H1 (cell line): ENCODE data around the gene MGST3. TPM values are rescaled to one million over a fixed set of nuclear protein-coding genes. Genes with fewer than 3 reads are reported as not detected.

Experiments used
- CTCF ChIA-PET: fragments of 300-600 bp; sonication (Branson Sonifier 250); formaldehyde crosslinking; loops from one replicate; lab custom pipeline; 2021; ENCODE audit not compliant: partially characterized antibody; lab: Charles Lee
- POLR2A ChIA-PET: fragments of 300-600 bp; sonication (Branson Sonifier 250); formaldehyde crosslinking; loops from one replicate; lab custom pipeline; 2021; ENCODE audit warnings: inconsistent platforms; ENCODE audit not compliant: partially characterized antibody; lab: Charles Lee
- DNase-seq, 2 experiments: peaks; one replicate each; pipeline versions ENCODE4 v3.0.0 to v3.0.0-alpha.2; 2010 to 2022; ENCODE audit warnings: low spot score in 2 of 2, low read depth in 1 of 2, mixed read lengths in 1 of 2
- FAIRE-seq: peaks from 2 replicates; lab custom pipeline; 2011; peaks lifted over from hg19 to GRCh38; lab: Jason Lieb, UNC
- H2AFZ ChIP-seq: 2 replicates; pipeline ENCODE4 v1.8.1; 2012; ENCODE audit warnings: low read length, inconsistent platforms
- H2AK5ac ChIP-seq: 2 replicates; pipeline ENCODE4 v1.6.1; 2013; ENCODE audit warnings: low read depth, low read length
- H2BK120ac ChIP-seq: replicated peaks from 2 replicates; pipeline ENCODE3; 2013; ENCODE audit warnings: low read depth, low read length, inconsistent platforms
- H2BK12ac ChIP-seq: 2 replicates; pipeline ENCODE4 v1.6.1; 2013; ENCODE audit warnings: low read depth, low read length
- H2BK15ac ChIP-seq: 2 replicates; pipeline ENCODE4 v1.6.1; 2013; ENCODE audit warnings: low read length
- H2BK20ac ChIP-seq: 2 replicates; pipeline ENCODE4 v1.6.1; 2013; ENCODE audit warnings: low read length
- H2BK5ac ChIP-seq: 2 replicates; pipeline ENCODE4 v1.6.1; 2013; ENCODE audit warnings: low read depth, low read length
- H3K14ac ChIP-seq: 2 replicates; pipeline ENCODE4 v1.6.1; 2013; ENCODE audit warnings: inconsistent platforms; ENCODE audit not compliant: insufficient read length
- H3K18ac ChIP-seq: 2 replicates; pipeline ENCODE4 v1.6.1; 2013; ENCODE audit warnings: low read length; ENCODE audit errors: extremely low read depth
- H3K23ac ChIP-seq: 2 replicates; pipeline ENCODE4 v1.6.1; 2013; ENCODE audit warnings: inconsistent platforms; ENCODE audit not compliant: insufficient read length
- H3K23me2 ChIP-seq: 2 replicates; pipeline ENCODE4 v1.6.1; 2013; ENCODE audit warnings: low read depth, low read length
- H3K27ac ChIP-seq: 2 replicates; pipeline ENCODE4 v1.6.1; 2011; ENCODE audit warnings: low read depth, low read length, inconsistent platforms
- H3K27me3 ChIP-seq, 4 experiments: replicated peaks in 1 of 4; 1 replicate in 1 of 4; 2 replicates in 3 of 4; pipeline versions ENCODE4 v1.6.1 to v1.8.1; 2011 to 2013; ENCODE audit warnings: low read length in 3 of 4, mild to moderate bottlenecking in 3 of 4, inconsistent platforms in 2 of 4, mixed read lengths in 2 of 4, moderate library complexity in 1 of 4; ENCODE audit not compliant: control insufficient read depth in 3 of 4, insufficient read depth in 3 of 4; ENCODE audit errors: extremely low read depth in 1 of 4
- H3K36me3 ChIP-seq, 4 experiments: 2 replicates each; pipeline versions ENCODE4 v1.6.1 to v1.8.1; 2011 to 2013; ENCODE audit warnings: mild to moderate bottlenecking in 4 of 4, low read length in 3 of 4, moderate library complexity in 2 of 4, control low read depth in 1 of 4, inconsistent platforms in 1 of 4; ENCODE audit not compliant: insufficient read depth in 4 of 4, control insufficient read depth in 2 of 4
- H3K4ac ChIP-seq: replicated peaks from 2 replicates; pipeline ENCODE3; 2013; ENCODE audit warnings: low read length, low read depth, mixed read lengths, inconsistent platforms; ENCODE audit not compliant: insufficient read length
- H3K4me1 ChIP-seq, 4 experiments: replicated peaks in 1 of 4; 1 replicate in 1 of 4; 2 replicates in 3 of 4; pipeline versions ENCODE4 v1.6.1 to v1.8.1; 2011 to 2013; ENCODE audit warnings: low read length in 3 of 4, inconsistent platforms in 2 of 4, mixed read lengths in 1 of 4; ENCODE audit not compliant: insufficient read depth in 4 of 4, control insufficient read depth in 3 of 4
- H3K4me2 ChIP-seq, 2 experiments: 2 replicates each; pipeline versions ENCODE4 v1.6.1 to v1.8.1; 2011 to 2013; ENCODE audit warnings: low read depth in 2 of 2, low read length in 2 of 2, control low read depth in 1 of 2, inconsistent platforms in 1 of 2, mild to moderate bottlenecking in 1 of 2; ENCODE audit not compliant: insufficient read depth in 1 of 2
- H3K4me3 ChIP-seq, 4 experiments: fragments of 200-600, 300-600 bp in 1 of 4; sonication (generic), shearing (Covaris generic), sonication (Bioruptor Twin) in 1 of 4; 2 replicates each; pipeline versions ENCODE4 v1.5.1 to v1.8.1; 2011 to 2016; ENCODE audit warnings: low read length in 4 of 4, low read depth in 3 of 4, control low read depth in 2 of 4, inconsistent platforms in 2 of 4, mild to moderate bottlenecking in 2 of 4, mixed read lengths in 1 of 4, moderate library complexity in 1 of 4; ENCODE audit not compliant: insufficient read depth in 2 of 4; ENCODE audit errors: extremely low read depth in 1 of 4
- H3K56ac ChIP-seq: replicated peaks from 2 replicates; pipeline ENCODE3; 2013; ENCODE audit warnings: low read depth, mild to moderate bottlenecking, mixed read lengths, low read length, inconsistent platforms; ENCODE audit not compliant: insufficient read length
- H3K79me1 ChIP-seq: 2 replicates; pipeline ENCODE4 v1.6.1; 2013; ENCODE audit warnings: low read depth, low read length, control low read depth
- H3K79me2 ChIP-seq, 2 experiments: 2 replicates each; pipeline versions ENCODE4 v1.6.1 to v1.8.1; 2012 to 2013; ENCODE audit warnings: low read length in 2 of 2, mild to moderate bottlenecking in 2 of 2, inconsistent platforms in 1 of 2; ENCODE audit not compliant: insufficient read depth in 2 of 2, control insufficient read depth in 1 of 2
- H3K9ac ChIP-seq, 4 experiments: replicated peaks in 1 of 4; 1 replicate in 1 of 4; 2 replicates in 3 of 4; pipeline versions ENCODE4 v1.6.1 to v1.8.1; 2011 to 2013; ENCODE audit warnings: low read depth in 3 of 4, low read length in 3 of 4, control low read depth in 2 of 4, mild to moderate bottlenecking in 2 of 4, moderate library complexity in 2 of 4, inconsistent platforms in 1 of 4; ENCODE audit errors: extremely low read depth in 1 of 4
- H3K9me3 ChIP-seq, 2 experiments: 2 replicates each; pipeline versions ENCODE4 v1.6.1 to v1.8.1; 2012 to 2013; ENCODE audit warnings: mild to moderate bottlenecking in 2 of 2, moderate library complexity in 2 of 2, control low read depth in 1 of 2, inconsistent platforms in 1 of 2, low read depth in 1 of 2, low read length in 1 of 2, mixed read lengths in 1 of 2; ENCODE audit not compliant: insufficient read depth in 2 of 2
- H4K20me1 ChIP-seq, 2 experiments: replicated peaks in 1 of 2; 2 replicates each; pipeline versions ENCODE3 to v1.8.1; 2011 to 2013; ENCODE audit warnings: inconsistent platforms in 2 of 2, low read length in 2 of 2, mild to moderate bottlenecking in 1 of 2; ENCODE audit not compliant: insufficient read depth in 2 of 2, control insufficient read depth in 1 of 2
- H4K5ac ChIP-seq: 2 replicates; pipeline ENCODE4 v1.6.1; 2013; ENCODE audit warnings: low read length, low read depth, mixed read lengths, inconsistent platforms; ENCODE audit not compliant: insufficient read length
- H4K8ac ChIP-seq: 2 replicates; pipeline ENCODE4 v1.8.0; 2013; ENCODE audit warnings: mild to moderate bottlenecking, moderate library complexity, low read length, inconsistent platforms; ENCODE audit not compliant: insufficient read depth; ENCODE audit errors: extremely low read depth
- H4K91ac ChIP-seq: replicated peaks from 2 replicates; pipeline ENCODE3; 2013; ENCODE audit warnings: low read length, mixed read lengths, inconsistent platforms; ENCODE audit not compliant: insufficient read length
- BRCA1 ChIP-seq: IDR thresholded peaks from 2 replicates; pipeline ENCODE4 v1.6.1; 2012; ENCODE audit warnings: low read depth, low read length, improper control_type of control experiment
- CBX8 ChIP-seq: fragments of 300-800, 300-1000 bp; sonication (generic); IDR thresholded peaks from 2 replicates; pipeline ENCODE4 v1.7.1; 2016; ENCODE audit warnings: low read depth, low read length, borderline replicate concordance
- CHD1 ChIP-seq: IDR thresholded peaks from 2 replicates; pipeline ENCODE4 v1.6.1; 2012; ENCODE audit warnings: low read depth, low read length, improper control_type of control experiment
- CHD2 ChIP-seq: IDR thresholded peaks from 2 replicates; pipeline ENCODE4 v1.6.1; 2012; ENCODE audit warnings: low read length, improper control_type of control experiment
- EP300 ChIP-seq, 2 experiments: IDR thresholded peaks; 1 replicate in 1 of 2; 2 replicates in 1 of 2; pipeline ENCODE4 v1.6.1; 2011 to 2012; ENCODE audit warnings: low read depth in 2 of 2, low read length in 2 of 2, mild to moderate bottlenecking in 2 of 2, borderline replicate concordance in 1 of 2, inconsistent platforms in 1 of 2, moderate library complexity in 1 of 2
- EZH2 ChIP-seq: fragments of 200-600 bp; sonication (generic); IDR thresholded peaks from 2 replicates; pipeline ENCODE4 v1.7.1; 2012; ENCODE audit warnings: low read depth, mild to moderate bottlenecking, moderate library complexity, low read length, inconsistent platforms; ENCODE audit not compliant: severe bottlenecking
- FOSL1 ChIP-seq: IDR thresholded peaks from 2 replicates; pipeline ENCODE4 v1.6.1; 2011; ENCODE audit warnings: mild to moderate bottlenecking, low read depth, low read length, moderate library complexity; ENCODE audit not compliant: insufficient read depth
- HDAC2 ChIP-seq, 2 experiments: fragments of 300-600 bp in 1 of 2; sonication (generic) in 1 of 2; IDR thresholded peaks; 2 replicates each; pipeline ENCODE4 v1.6.1; 2011 to 2012; ENCODE audit warnings: low read depth in 2 of 2, low read length in 2 of 2, mild to moderate bottlenecking in 2 of 2, moderate library complexity in 2 of 2, borderline replicate concordance in 1 of 2, inconsistent platforms in 1 of 2
- KDM4A ChIP-seq: IDR thresholded peaks from one replicate; pipeline ENCODE4 v1.7.1; 2012; ENCODE audit warnings: low read depth, mild to moderate bottlenecking, moderate library complexity, low read length, inconsistent platforms; ENCODE audit not compliant: severe bottlenecking
- NANOG ChIP-seq: IDR thresholded peaks from 2 replicates; pipeline ENCODE4 v1.6.1; 2011; ENCODE audit warnings: low read length, low read depth, mild to moderate bottlenecking, inconsistent platforms; ENCODE audit not compliant: insufficient read depth, poor library complexity, severe bottlenecking
- SAP30 ChIP-seq: fragments of 300-600 bp; sonication (generic); IDR thresholded peaks from 2 replicates; pipeline ENCODE4 v1.7.1; 2012; ENCODE audit warnings: low read length, moderate library complexity, mild to moderate bottlenecking, inconsistent platforms; ENCODE audit not compliant: insufficient read depth, insufficient replicate concordance
- TAF7 ChIP-seq: optimal IDR thresholded peaks from 2 replicates; pipeline ENCODE3; 2011; ENCODE audit warnings: low read depth, mild to moderate bottlenecking, inconsistent platforms, low read length, moderate library complexity, borderline replicate concordance
- WGBS, 2 experiments: shearing (Covaris generic) in 1 of 2; methylation state at CpG; one replicate each; pipeline versions ENCODE4 v1.1.6 to v1.1.7; 2013 to 2015; ENCODE audit warnings: low lambda C conversion rate in 2 of 2, mixed read lengths in 2 of 2, inconsistent platforms in 1 of 2, low coverage in 1 of 2, missing lambda C conversion rate in 1 of 2; ENCODE audit not compliant: insufficient replicate concordance in 2 of 2, insufficient coverage in 1 of 2, insufficient read length in 1 of 2; ENCODE audit errors: extremely low coverage in 1 of 2, missing lambda C conversion rate in 1 of 2; 5-methylcytosine and 5-hydroxymethylcytosine counted together
- polyA plus RNA-seq, 7 experiments: library from polyadenylated mRNA; depleted of rRNA in 3 of 7; stranded (reverse) in 5 of 7; unstranded in 2 of 7; fragments of >200 nt in 5 of 7; fragments of 200-250 nt in 2 of 7; gene quantifications; 1 replicate in 5 of 7; 2 replicates in 1 of 7; 4 replicates in 1 of 7; pipeline versions ENCODE4 v1.2.1 to v1.2.3, GENCODE V29; 2011 to 2013; ENCODE audit warnings: missing spikeins in 2 of 7, mixed read lengths in 2 of 7
- total RNA-seq: library from RNA; stranded (reverse); fragmentation: NEBNext Ultra II Directional; extraction: Animal tissue kit (Norgen Biotek cat#: 25700); gene quantifications from 2 replicates; pipeline ENCODE4 v1.2.1, GENCODE V29; 2021

Gene MGST3
- total and polyA plus RNA-seq, 2 of the 8 experiments (the other 6 are each of a cell fraction or from before 2014, with no cell fraction given) = 124 to 257 TPM

DNA sequence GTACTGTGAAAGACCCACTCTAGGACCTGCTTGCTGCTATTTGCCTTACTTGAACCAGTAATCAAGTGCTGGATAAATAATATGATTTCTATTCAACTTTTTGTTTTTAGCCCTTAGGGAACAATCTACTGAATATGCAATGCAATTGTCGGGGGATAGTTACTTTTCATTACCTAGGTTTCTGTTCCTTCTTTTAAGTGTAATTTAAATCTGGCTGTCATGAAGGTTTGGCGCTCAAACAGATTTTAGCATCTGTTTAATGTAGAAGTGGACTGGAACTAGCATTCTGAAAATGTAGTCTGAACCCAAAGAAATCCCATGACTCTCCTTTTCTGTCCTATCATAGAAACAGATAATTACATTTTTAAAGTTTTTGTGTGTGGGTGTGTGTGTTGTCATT is 4.8 kb downstream of the MGST3 start:
- Histone ChIP-seq H3K79me2 (peaks cover 0 to 34% of the 10 kb centered on the region in 2 experiments; a peak in 2 of 4 replicates), H3K27me3 (no peaks in the 10 kb centered on the region), H4K91ac (no peak overlapping the region), H3K18ac (no peak overlapping the region), H3K4me1 (peaks cover 3 to 17% (median 4%) of the 10 kb centered on the region in 4 experiments; a peak in 4 of 7 replicates), H3K4me3 (peak overlapping the region in 1 of 4 experiments; percentile 32; a peak in 1 of 8 replicates), H3K56ac (no peak overlapping the region), H2AK5ac (no peak overlapping the region), H3K36me3 (no peaks in the 10 kb centered on the region; a peak in 1 of 8 replicates), H3K14ac (no peak overlapping the region), H2BK20ac (no peak overlapping the region), H2BK12ac (no peak overlapping the region), H3K9ac (no peak overlapping the region), H3K4ac (no peak overlapping the region), H3K9me3 (no peaks in the 10 kb centered on the region), H4K5ac (no peak overlapping the region), H2BK5ac (no peak overlapping the region), H4K20me1 (no peaks in the 10 kb centered on the region), H2BK120ac (no peak overlapping the region), H3K23ac (no peak overlapping the region), H2AFZ (no peak overlapping the region), H3K27ac (no peak overlapping the region), H4K8ac (no peak overlapping the region), H3K79me1 (no peaks in the 10 kb centered on the region; the same call in 1 of the 2 replicates), H3K4me2 (peak overlapping the region in 1 of 2 experiments; percentile 50; a peak in 1 of 4 replicates), H2BK15ac (no peak overlapping the region), H3K23me2 (peaks cover 6% of the 10 kb centered on the region; the same call in 1 of the 2 replicates)
- 94% methylated on average over 2 of the region's 2 CpGs; no CpG with 5 or more reads in 1 of the 2 experiments for WGBS, 2 experiments
- POLR2A ChIA-PET = no interaction called here
- FAIRE-seq (no peak), DNase-seq (no peak)
- CTCF ChIA-PET = interaction anchor here (0.6 to 4.7 kb wide), 4 partner anchors 13 to 844 kb away, joined by 3 to 18 read pairs (median 5); no protein-coding TSS in a partner anchor
- TF ChIP-seq CBX8 = no peak
- TF ChIP-seq KDM4A = no peak
- TF ChIP-seq CHD1 = no peak
- TF ChIP-seq NANOG = no peak
- no peak for TF ChIP-seq TAF7
- no peak for TF ChIP-seq HDAC2 (IDR thresholded peaks at IDR 0.05; ENCODE audit: borderline replicate concordance in 1 of 2, low read depth in 2 of 2, low read length in 2 of 2)
- TF ChIP-seq EZH2 = no peak
- no peak for TF ChIP-seq FOSL1
- no peak for TF ChIP-seq CHD2
- TF ChIP-seq SAP30 = no peak
- TF ChIP-seq BRCA1 = no peak
- no peak for TF ChIP-seq EP300 (IDR thresholded peaks at IDR 0.05; ENCODE audit: borderline replicate concordance in 1 of 2, low read depth in 2 of 2, low read length in 2 of 2)
